ENCODE results near the gene ZNF335. TPM values are rescaled to one million over a fixed set of nuclear protein-coding genes. Genes with fewer than 3 reads are reported as not detected.
A peak's percentile ranks its signal among the peaks of the same experiment; 100 is the strongest.

Gene ZNF335
- total and polyA plus RNA-seq, 2 of the 13 experiments (the other 11 are each of a cell fraction or from before 2014, with no cell fraction given), result 9.7 to 13.7 TPM

GRCh38 chr20:45927071-45927878 is 44.7 kb downstream of the ZNF335 start (continued):
- TF ChIP-seq ARID4A (CRISPR knock-in tag; IDR thresholded peaks at IDR 0.05; ENCODE audit: borderline replicate concordance), result peak; percentile 46; the same call in 1 of the 2 replicates
- TF ChIP-seq, protein P1, sequence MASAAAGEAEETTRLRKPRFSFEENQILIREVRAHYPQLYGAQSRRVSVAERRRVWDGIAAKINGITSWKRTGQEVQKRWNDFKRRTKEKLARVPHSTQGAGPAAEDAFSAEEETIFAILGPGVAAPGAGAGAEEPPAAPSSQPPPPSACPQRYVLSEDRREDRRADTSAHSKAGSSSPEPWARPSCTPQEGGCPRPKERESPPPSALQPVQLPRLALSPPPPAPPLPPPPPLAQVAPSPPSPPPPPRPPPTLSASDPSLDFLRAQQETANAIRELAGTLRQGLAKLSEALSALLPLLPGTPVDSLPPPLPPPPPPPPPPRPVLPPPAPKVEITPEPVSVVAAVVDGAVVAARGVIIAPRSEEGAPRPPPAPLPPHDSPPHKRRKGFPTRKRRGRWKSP (CRISPR knock-in tag; IDR thresholded peaks at IDR 0.05), result peak; percentile 88
- TF ChIP-seq GLI4 (CRISPR knock-in tag; IDR thresholded peaks at IDR 0.05; ENCODE audit: borderline replicate concordance), result no peak; the same call in 1 of the 2 replicates
- peak; percentile 87 for TF ChIP-seq POGZ (CRISPR knock-in tag; IDR thresholded peaks at IDR 0.05)
- TF ChIP-seq DNMT1 (CRISPR knock-in tag; IDR thresholded peaks at IDR 0.05), result 0 out of 2 replicates have a peak, but pooled peaks have one; percentile 66
- TF ChIP-seq ZNF597 (CRISPR knock-in tag; IDR thresholded peaks at IDR 0.05), result no peak; the same call in 1 of the 2 replicates
- TF ChIP-seq, protein P2, sequence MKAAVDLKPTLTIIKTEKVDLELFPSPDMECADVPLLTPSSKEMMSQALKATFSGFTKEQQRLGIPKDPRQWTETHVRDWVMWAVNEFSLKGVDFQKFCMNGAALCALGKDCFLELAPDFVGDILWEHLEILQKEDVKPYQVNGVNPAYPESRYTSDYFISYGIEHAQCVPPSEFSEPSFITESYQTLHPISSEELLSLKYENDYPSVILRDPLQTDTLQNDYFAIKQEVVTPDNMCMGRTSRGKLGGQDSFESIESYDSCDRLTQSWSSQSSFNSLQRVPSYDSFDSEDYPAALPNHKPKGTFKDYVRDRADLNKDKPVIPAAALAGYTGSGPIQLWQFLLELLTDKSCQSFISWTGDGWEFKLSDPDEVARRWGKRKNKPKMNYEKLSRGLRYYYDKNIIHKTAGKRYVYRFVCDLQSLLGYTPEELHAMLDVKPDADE (CRISPR knock-in tag; IDR thresholded peaks at IDR 0.05), result no peak
- no peak for TF ChIP-seq ZIK1 (CRISPR knock-in tag; IDR thresholded peaks at IDR 0.05; ENCODE audit: borderline replicate concordance, low read depth)
- TF ChIP-seq PCBP2 (optimal IDR thresholded peaks at IDR 0.05; ENCODE audit: low read depth, low read length, poor library complexity, severe bottlenecking), result no peak
- TF ChIP-seq ZNF180 (CRISPR knock-in tag; IDR thresholded peaks at IDR 0.05; ENCODE audit: borderline replicate concordance, low read depth), result peak; percentile 19; the same call in 1 of the 2 replicates
- no peak; the same call in 1 of the 2 replicates for TF ChIP-seq EHMT2 (IDR thresholded peaks at IDR 0.05; ENCODE audit: borderline replicate concordance, low read depth, low read length)
- TF ChIP-seq ETV5 (CRISPR knock-in tag; IDR thresholded peaks at IDR 0.05; ENCODE audit: borderline replicate concordance), result peak; percentile 61; the same call in 1 of the 2 replicates
- TF ChIP-seq, protein P3, sequence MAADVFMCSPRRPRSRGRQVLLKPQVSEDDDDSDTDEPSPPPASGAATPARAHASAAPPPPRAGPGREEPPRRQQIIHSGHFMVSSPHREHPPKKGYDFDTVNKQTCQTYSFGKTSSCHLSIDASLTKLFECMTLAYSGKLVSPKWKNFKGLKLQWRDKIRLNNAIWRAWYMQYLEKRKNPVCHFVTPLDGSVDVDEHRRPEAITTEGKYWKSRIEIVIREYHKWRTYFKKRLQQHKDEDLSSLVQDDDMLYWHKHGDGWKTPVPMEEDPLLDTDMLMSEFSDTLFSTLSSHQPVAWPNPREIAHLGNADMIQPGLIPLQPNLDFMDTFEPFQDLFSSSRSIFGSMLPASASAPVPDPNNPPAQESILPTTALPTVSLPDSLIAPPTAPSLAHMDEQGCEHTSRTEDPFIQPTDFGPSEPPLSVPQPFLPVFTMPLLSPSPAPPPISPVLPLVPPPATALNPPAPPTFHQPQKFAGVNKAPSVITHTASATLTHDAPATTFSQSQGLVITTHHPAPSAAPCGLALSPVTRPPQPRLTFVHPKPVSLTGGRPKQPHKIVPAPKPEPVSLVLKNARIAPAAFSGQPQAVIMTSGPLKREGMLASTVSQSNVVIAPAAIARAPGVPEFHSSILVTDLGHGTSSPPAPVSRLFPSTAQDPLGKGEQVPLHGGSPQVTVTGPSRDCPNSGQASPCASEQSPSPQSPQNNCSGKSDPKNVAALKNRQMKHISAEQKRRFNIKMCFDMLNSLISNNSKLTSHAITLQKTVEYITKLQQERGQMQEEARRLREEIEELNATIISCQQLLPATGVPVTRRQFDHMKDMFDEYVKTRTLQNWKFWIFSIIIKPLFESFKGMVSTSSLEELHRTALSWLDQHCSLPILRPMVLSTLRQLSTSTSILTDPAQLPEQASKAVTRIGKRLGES (CRISPR knock-in tag; IDR thresholded peaks at IDR 0.05; ENCODE audit: borderline replicate concordance), result no peak; the same call in 1 of the 2 replicates
- TF ChIP-seq JUN (CRISPR knock-in tag; IDR thresholded peaks at IDR 0.05), result peak; percentile 57; the same call in 1 of the 2 replicates
- peak; percentile 74; the same call in 1 of the 2 replicates for TF ChIP-seq HMG20A (CRISPR knock-in tag; IDR thresholded peaks at IDR 0.05; ENCODE audit: borderline replicate concordance)
- no peak for TF ChIP-seq ATAD3A (CRISPR knock-in tag; IDR thresholded peaks at IDR 0.05)
- no peak for TF ChIP-seq ZNF549 (CRISPR knock-in tag; IDR thresholded peaks at IDR 0.05)

All from HepG2 (cell line).